ENCODE results near the gene CR1L.

DNA sequence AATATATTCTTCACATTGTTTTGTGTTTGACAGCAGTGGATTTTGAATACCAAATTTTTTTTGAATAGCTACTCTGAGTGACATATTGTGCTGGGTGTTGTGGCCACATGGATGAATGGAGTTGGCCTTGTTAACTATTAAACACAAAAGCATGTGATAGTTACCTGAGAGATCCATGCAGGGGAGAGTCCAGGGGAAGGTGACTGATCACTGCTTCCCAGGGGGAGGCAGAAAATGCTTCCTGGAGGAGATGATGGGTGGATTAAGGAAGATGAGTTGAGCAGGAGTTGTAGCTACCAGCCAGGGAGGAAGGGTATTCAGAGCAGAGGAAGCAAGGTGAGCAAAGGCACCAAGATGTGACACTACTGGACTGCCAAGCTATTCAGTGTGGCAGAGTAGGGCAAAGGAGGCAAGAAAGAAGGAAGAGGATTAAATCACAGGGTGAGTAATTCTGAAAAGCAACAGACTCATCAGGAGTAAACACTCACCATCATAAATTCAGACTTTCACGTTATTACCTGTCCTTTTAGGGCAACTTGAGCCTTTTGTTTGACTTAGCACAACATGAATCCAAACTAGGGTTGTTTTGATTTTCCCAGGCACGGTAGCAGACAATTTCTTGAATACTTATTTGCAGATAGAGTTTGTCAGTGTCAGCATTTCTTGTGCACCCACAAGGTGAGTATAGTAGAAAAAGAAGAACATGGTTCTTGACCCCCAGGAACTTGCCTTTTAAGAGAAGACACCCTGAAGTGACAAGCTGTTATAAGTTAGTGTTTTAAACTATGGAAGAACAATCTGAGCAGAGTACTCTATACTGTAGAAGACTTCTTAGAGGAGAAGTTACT lies 111.1 kb downstream of the CR1L start:
- TF ChIP-seq EZH2 (IDR thresholded peaks at IDR 0.05; ENCODE audit: borderline replicate concordance, low read depth, low read length, severe bottlenecking) (no peak), POLR2A (IDR thresholded peaks at IDR 0.05; ENCODE audit: low read depth, low read length) (no peak), MAX (IDR thresholded peaks at IDR 0.05; ENCODE audit: insufficient read depth, insufficient read length) (no peak), FOS (IDR thresholded peaks at IDR 0.05; ENCODE audit: borderline replicate concordance, insufficient read depth, low read length) (no peak), MYC (IDR thresholded peaks at IDR 0.05; ENCODE audit: low read depth, low read length) (no peak), POLR2AphosphoS5 (IDR thresholded peaks at IDR 0.05; ENCODE audit: insufficient read depth, low read depth, low read length) (no peak)
- TF ChIP-seq, protein P1, sequence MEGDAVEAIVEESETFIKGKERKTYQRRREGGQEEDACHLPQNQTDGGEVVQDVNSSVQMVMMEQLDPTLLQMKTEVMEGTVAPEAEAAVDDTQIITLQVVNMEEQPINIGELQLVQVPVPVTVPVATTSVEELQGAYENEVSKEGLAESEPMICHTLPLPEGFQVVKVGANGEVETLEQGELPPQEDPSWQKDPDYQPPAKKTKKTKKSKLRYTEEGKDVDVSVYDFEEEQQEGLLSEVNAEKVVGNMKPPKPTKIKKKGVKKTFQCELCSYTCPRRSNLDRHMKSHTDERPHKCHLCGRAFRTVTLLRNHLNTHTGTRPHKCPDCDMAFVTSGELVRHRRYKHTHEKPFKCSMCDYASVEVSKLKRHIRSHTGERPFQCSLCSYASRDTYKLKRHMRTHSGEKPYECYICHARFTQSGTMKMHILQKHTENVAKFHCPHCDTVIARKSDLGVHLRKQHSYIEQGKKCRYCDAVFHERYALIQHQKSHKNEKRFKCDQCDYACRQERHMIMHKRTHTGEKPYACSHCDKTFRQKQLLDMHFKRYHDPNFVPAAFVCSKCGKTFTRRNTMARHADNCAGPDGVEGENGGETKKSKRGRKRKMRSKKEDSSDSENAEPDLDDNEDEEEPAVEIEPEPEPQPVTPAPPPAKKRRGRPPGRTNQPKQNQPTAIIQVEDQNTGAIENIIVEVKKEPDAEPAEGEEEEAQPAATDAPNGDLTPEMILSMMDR (IDR thresholded peaks at IDR 0.05; ENCODE audit: extremely low read depth in 1 of 2, insufficient read depth in 1 of 2, low read depth in 1 of 2, low read length in 2 of 2): no peak

Data from endothelial cell of umbilical vein (primary cell).